CD4-positive, alpha-beta T cell treated with Interleukin-12 subunit alpha and Interleukin-12 subunit beta, for 1 hour (primary cell): Measurements from ENCODE around the gene PLAA.
"Not testable (repeated sequence)": the region's sequence is repeated elsewhere in the genome, so short reads cannot be mapped to it uniquely, and the experiment has no call there.

ENCODE experiments used
- DNase-seq: peaks from one replicate; pipeline ENCODE4 v3.0.0-alpha.2; 2020

The PLAA gene

GRCh38 chr9:26928902-26929495 lies 18.0 kb downstream of the PLAA start:
- DNase-seq, result no peak

GRCh38 chr9:26925609-26926008 lies 21.4 kb downstream of the PLAA start:
- DNase-seq, result no peak

GRCh38 chr9:26919698-26920097 lies 27.3 kb downstream of the PLAA start:
- no peak for DNase-seq

GRCh38 chr9:26913138-26913668 lies 33.8 kb downstream of the PLAA start:
- no peak for DNase-seq

- DNase-seq, result no peak
These were observed 42.4 kb downstream of the PLAA start for GRCh38 chr9:26904671-26905070.

- DNase-seq, result no peak
These were observed 43.0 kb downstream of the PLAA start for GRCh38 chr9:26904070-26904469.

- no peak for DNase-seq
These were observed 53.9 kb downstream of the PLAA start for GRCh38 chr9:26893030-26893676.

- peak; percentile 92 for DNase-seq
These were observed 54.6 kb downstream of the PLAA start, which contains the start of gene CAAP1 for GRCh38 chr9:26892251-26893029. TSS of gene CAAP1 (minus strand) at chr9:26892802. CDS start at chr9:26892715, 87 bp downstream.

- DNase-seq, result no peak
These were observed 55.3 kb downstream of the PLAA start for GRCh38 chr9:26891726-26892125.

- DNase-seq, result no peak
These were observed 58.8 kb downstream of the PLAA start for GRCh38 chr9:26888271-26888670.

- DNase-seq, result no peak
These were observed 64.9 kb downstream of the PLAA start for GRCh38 chr9:26882154-26882553.

GRCh38 chr9:26880262-26880661 lies 66.8 kb downstream of the PLAA start:
- no peak for DNase-seq

- not testable (repeated sequence) for DNase-seq
These were observed 71.9 kb downstream of the PLAA start for GRCh38 chr9:26875155-26875554.

GRCh38 chr9:26870292-26870691 lies 76.8 kb downstream of the PLAA start:
- DNase-seq, result no peak

GRCh38 chr9:26863074-26863473 lies 84.0 kb downstream of the PLAA start:
- no peak for DNase-seq

GRCh38 chr9:26856413-26857032 lies 90.5 kb downstream of the PLAA start:
- peak; percentile 16 for DNase-seq
